Posterior vena cava (tissue), 2 donors: ENCODE results near the gene SPRYD7. TPM values are rescaled to one million over a fixed set of nuclear protein-coding genes. Genes with fewer than 3 reads are reported as not detected.
"Not testable (repeated sequence)": the region's sequence is repeated elsewhere in the genome, so short reads cannot be mapped to it uniquely, and the experiment has no call there.

Source experiments
- DNase-seq: peaks from one replicate; pipeline ENCODE4 v3.0.0-alpha.2; 2020; ENCODE audit warnings: low spot score
- intact Hi-C, 2 donors: fragments of 100-400 bp; cut with DNase I; formaldehyde crosslinking; loops; one replicate each; pipeline versions ENCODE4 v1.14.1 to v1.14.2; 2022 to 2023
- long read RNA-seq, 2 donors: library from polyadenylated mRNA; unstranded; transcript quantifications; one replicate each; pipeline ENCODE4 v2.0.0, GENCODE V29; 2020 to 2021
- total RNA-seq, 2 donors: library from RNA; stranded (reverse); fragmentation: NEBNext Ultra II Directional; extraction: Animal tissue kit (Norgen Biotek cat#: 25700); gene quantifications; one replicate each; pipeline ENCODE4 v1.2.1, GENCODE V29; 2021
- donor health status: DM: yes; HTN: yes; CAD: no.
- donor health status: DM: yes; HTN: yes; CAD: no.

SPRYD7 gene
- 10 to 100 TPM in 1 of 2 donors, 1 to 10 TPM in 1; 9.1 to 10.8 TPM for total RNA-seq
- long read RNA-seq, donor 1, transcript SPRYD7-201 (5 exons, 3,053 nt), result major isoform, 9 of 13 reads
- long read RNA-seq, donor 1, partial matches to known transcripts, result 0 of 13 reads
- long read RNA-seq, donor 1, other reads (novel, unspliced or antisense), result 3 of 13 reads
- long read RNA-seq, donor 2, transcript SPRYD7-201 (5 exons, 3,053 nt), result major isoform, 27 of 32 reads
- long read RNA-seq, donor 2, partial matches to known transcripts, result 1 of 32 reads
- long read RNA-seq, donor 2, other reads (novel, unspliced or antisense), result 4 of 32 reads

DNA sequence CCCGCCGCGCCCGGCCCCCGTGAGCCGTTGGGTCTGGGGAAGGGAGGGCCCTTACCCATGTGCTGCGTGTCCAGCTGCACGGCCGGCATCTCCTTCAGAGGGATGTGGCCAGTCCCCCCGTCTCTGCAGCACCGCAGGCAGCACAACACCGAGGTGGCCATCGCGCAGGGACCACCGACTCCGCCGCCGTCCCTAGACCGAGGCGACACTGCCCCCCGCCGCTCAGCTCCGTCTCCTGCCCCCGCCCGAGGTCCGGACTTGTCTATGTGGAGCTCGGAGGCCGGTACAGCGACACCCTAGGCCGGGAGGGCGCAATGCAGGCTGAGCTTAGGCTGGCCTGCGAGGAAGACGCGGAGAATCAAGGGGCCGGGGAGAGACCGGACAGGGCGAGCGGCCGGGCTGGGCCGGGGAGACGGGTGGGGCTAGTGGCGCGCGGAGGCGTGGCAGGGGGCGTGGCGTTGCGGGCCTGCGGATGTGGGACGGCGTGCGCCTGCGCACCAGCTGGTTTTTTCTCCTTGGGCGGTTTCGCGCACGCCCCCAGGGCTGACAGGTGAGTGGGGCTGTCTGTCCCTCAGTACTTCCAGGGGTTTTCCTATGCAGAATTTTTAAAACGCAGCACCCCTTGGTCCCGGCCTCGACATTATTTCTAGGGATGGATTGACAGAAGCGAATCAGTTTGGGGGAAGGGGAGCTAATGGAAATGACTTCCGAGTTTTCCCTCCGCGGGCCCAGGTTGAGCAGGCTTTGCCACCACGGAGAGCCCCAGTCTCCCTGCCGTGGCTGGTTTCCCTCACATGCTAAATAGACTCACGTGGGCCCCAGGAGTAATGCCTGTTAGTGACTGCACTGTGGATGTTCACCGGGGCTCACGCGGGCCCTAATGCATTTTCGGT lies at the start of gene SPRYD7:
Gene SPRYD7, minus strand, starts transcription at position 266 of the 893 bp plus-strand sequence. Its CDS starts 105 bp downstream, at position 161.
- DNase-seq, result peak; percentile 100
- intact Hi-C loops, result loop anchor here in 1 of 2 donors (10.0 kb wide), 1 partner anchor 1308 kb away; no protein-coding TSS in a partner anchor

- intact Hi-C loops, result loop anchor here in 1 of 2 donors (10.0 kb wide), 1 partner anchor 810 kb away; no protein-coding TSS in a partner anchor
These were observed 49.0 kb upstream of the SPRYD7 start for GRCh38 chr13:49985129-49985528.

DNA sequence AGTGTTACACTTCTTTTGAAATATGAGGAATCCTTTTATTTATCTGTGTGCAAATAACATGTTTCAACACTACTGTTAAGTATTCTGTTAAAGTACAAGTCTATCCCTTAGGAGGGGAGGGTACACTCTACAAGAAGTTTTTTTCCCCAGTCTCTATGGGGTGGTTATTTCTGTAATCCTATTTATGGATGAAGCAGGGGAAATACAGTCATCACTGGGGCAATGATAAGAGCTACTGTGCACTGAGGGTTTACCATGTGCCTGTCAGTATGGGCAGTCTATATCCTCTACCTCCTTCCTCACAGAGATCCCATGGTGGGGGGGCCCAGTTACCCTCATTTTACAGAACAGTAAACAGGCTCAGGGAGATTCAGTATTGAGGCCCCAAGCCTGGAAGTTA lies 44.1 kb upstream of the SPRYD7 start:
- no peak for DNase-seq
- intact Hi-C loops, result loop anchor here in 1 of 2 donors (10.0 kb wide), 1 partner anchor 815 kb away; no protein-coding TSS in a partner anchor

More at GRCh38 chr13:49985129-49985528, 49.0 kb upstream of the SPRYD7 start:
- DNase-seq, result no peak

DNA sequence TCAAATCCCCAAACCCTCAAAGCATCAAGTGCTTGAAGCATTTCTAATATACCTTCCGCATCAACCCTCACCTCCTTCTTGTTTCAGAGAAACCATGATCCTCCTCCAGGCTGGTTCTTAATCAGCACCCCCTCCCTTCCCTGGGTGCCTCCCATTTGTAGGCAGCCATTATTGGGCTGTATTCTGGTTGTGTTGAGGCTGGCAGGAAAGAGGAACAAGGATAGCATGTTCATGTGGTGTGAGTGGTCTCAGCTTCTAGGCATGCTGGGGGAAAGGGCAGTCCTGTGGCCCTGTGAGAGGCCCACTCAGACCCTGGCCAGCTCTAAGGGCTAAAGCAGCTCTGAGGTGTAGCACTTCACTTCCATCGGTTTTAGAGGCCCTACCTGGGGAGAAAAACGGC lies 41.9 kb upstream of the SPRYD7 start:
- DNase-seq, result no peak
- intact Hi-C loops, result no loop called here

- DNase-seq, result peak; percentile 87
- intact Hi-C loops, result no loop called here
These were observed 40.4 kb upstream of the SPRYD7 start for GRCh38 chr13:49976314-49977258.

DNA sequence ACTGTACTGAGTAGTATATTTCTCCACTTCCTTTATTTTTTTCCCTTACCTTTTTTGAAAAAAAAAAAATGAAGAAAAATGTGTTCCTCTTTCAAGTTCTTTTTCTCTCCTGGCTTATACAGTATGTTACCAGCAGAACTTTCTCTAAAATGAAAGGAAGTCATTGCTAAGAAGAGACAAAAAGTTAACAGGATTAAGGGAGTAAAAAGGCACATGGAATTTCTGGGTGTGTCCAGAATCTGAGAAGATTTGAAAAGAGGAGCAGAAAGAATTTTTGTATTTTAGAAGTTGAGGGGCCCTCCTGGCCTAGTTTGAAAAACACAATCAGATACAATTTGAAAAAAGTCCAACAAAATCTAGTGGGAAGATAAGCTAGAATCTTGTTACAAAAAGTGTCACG lies 39.7 kb upstream of the SPRYD7 start:
- intact Hi-C loops, result no loop called here
- DNase-seq, result no peak

- intact Hi-C loops, result no loop called here
These were observed 36.6 kb upstream of the SPRYD7 start for GRCh38 chr13:49972709-49973108.

GRCh38 chr13:49967456-49967855 lies 31.3 kb upstream of the SPRYD7 start:
- no peak for DNase-seq
- intact Hi-C loops, result no loop called here

More at GRCh38 chr13:49972709-49973108, 36.6 kb upstream of the SPRYD7 start:
- DNase-seq, result no peak

- intact Hi-C loops, result no loop called here
- DNase-seq, result no peak
These were observed 22.2 kb upstream of the SPRYD7 start for GRCh38 chr13:49958321-49958720.

GRCh38 chr13:49956131-49956530 lies 20.0 kb upstream of the SPRYD7 start:
- DNase-seq, result no peak
- intact Hi-C loops, result no loop called here

GRCh38 chr13:49954674-49955455 lies 18.7 kb upstream of the SPRYD7 start:
- intact Hi-C loops, result loop anchor here in 1 of 2 donors (1.0 kb wide), 1 partner anchor 10 kb away; no protein-coding TSS in a partner anchor

GRCh38 chr13:49953560-49953959 lies 17.4 kb upstream of the SPRYD7 start:
- intact Hi-C loops, result no loop called here
- no peak for DNase-seq

More at GRCh38 chr13:49954674-49955455, 18.7 kb upstream of the SPRYD7 start:
- DNase-seq, result no peak

GRCh38 chr13:49951754-49952535 lies 15.8 kb upstream of the SPRYD7 start:
- no peak for DNase-seq
- intact Hi-C loops, result no loop called here

- not testable (repeated sequence) for DNase-seq
These were observed 12.7 kb upstream of the SPRYD7 start for GRCh38 chr13:49948777-49949270.

DNA sequence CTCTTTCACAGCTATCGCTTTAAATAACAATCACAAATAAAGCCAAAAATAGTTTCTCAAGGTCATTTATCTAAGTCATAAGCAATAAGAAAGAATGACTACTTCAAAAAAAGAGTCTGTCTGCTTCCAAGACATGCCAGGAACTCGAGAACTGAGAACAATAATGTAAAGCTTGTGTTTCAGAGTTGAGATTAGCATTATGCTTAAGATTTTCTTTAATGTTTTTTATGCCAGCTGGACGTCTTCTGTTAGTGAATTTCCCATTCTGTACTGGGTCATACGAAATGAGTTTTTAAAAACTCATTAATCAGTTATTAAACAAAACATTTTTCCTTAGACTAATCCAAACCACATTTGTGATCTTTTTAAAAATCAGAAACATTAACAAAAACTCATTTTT lies 3.2 kb upstream of the SPRYD7 start:
- intact Hi-C loops, result loop anchor here in 1 of 2 donors (10.0 kb wide), 1 partner anchor 1305 kb away; no protein-coding TSS in a partner anchor
- DNase-seq, result no peak

More at GRCh38 chr13:49948777-49949270, 12.7 kb upstream of the SPRYD7 start:
- intact Hi-C loops, result not testable (repeated sequence)

- no peak for DNase-seq
- intact Hi-C loops, result loop anchor here in 1 of 2 donors (10.0 kb wide), 1 partner anchor 1306 kb away; no protein-coding TSS in a partner anchor
These were observed 2.8 kb upstream of the SPRYD7 start for GRCh38 chr13:49938921-49939320.

GRCh38 chr13:49938314-49938713 lies 2.2 kb upstream of the SPRYD7 start:
- intact Hi-C loops, result loop anchor here in 1 of 2 donors (10.0 kb wide), 1 partner anchor 1306 kb away; no protein-coding TSS in a partner anchor
- DNase-seq, result no peak
